Right lobe of liver (tissue), 6 donors: ENCODE results near the gene POLR2E. TPM values are rescaled to one million over a fixed set of nuclear protein-coding genes. Genes with fewer than 3 reads are reported as not detected.
A peak's percentile ranks its signal among the peaks of the same experiment; 100 is the strongest.

Experiments
- ATAC-seq, 4 donors: fragments of 200-7000 bp; cut with Tn5 transposase; one replicate each; pipeline ENCODE4 v1.9.1; 2020; ENCODE audit warnings: mild to moderate bottlenecking in 4 of 4, moderate library complexity in 4 of 4
- DNase-seq, 3 donors: peaks; one replicate each; pipeline ENCODE4 v3.0.0-alpha.2; 2020
- H3K27ac ChIP-seq, 3 donors: fragments of 200-600 bp; one replicate each; pipeline ENCODE4 v1.8.0; 2022
- H3K27me3 ChIP-seq, 2 donors: fragments of 200-600 bp; one replicate each; pipeline ENCODE4 v1.8.0; 2022
- H3K36me3 ChIP-seq, 4 donors: fragments of 200-600 bp; sonication (generic) in 1 of 4; one replicate each; pipeline versions ENCODE4 v1.5.1 to v1.8.0; 2017 to 2022; ENCODE audit warnings: control low read depth in 1 of 4
- H3K4me1 ChIP-seq, 4 donors: fragments of 200-600 bp; sonication (generic) in 1 of 4; one replicate each; pipeline versions ENCODE4 v1.5.1 to v1.8.0; 2017 to 2022; ENCODE audit warnings: control low read depth in 1 of 4
- H3K4me3 ChIP-seq, 3 donors: fragments of 200-600 bp; one replicate each; pipeline ENCODE4 v1.8.0; 2022
- H3K9me3 ChIP-seq, 4 donors: fragments of 200-600 bp; sonication (generic) in 1 of 4; one replicate each; pipeline versions ENCODE4 v1.5.1 to v1.8.0; 2017 to 2022; ENCODE audit warnings: control low read depth in 1 of 4
- CTCF ChIP-seq, 4 donors: fragments of 200-600 bp in 3 of 4; fragments of 450-650 bp in 1 of 4; IDR thresholded peaks; one replicate each; pipeline versions ENCODE4 v1.5.1 to v1.8.0; 2016 to 2022; ENCODE audit warnings: antibody characterized with exemption in 4 of 4, mild to moderate bottlenecking in 2 of 4
- POLR2A ChIP-seq: fragments of 450-650 bp; IDR thresholded peaks from one replicate; pipeline ENCODE4 v1.6.1; 2017; ENCODE audit warnings: antibody characterized with exemption, mild to moderate bottlenecking
- WGBS: methylation state at CpG from one replicate; pipeline ENCODE4 v1.1.6; 2018; ENCODE audit warnings: low coverage, low lambda C conversion rate; ENCODE audit not compliant: insufficient coverage; ENCODE audit errors: missing lambda C conversion rate; 5-methylcytosine and 5-hydroxymethylcytosine counted together
- intact Hi-C, 2 donors: fragments of 100-400 bp; cut with DNase I; formaldehyde crosslinking; loops; one replicate each; pipeline versions ENCODE4 v1.11.2 to v1.14.1; 2022
- total RNA-seq, 6 experiments: library from RNA; depleted of rRNA in 2 of 6; stranded (reverse); fragments of >200 nt in 2 of 6; fragmentation: NEBNext Ultra II Directional in 3 of 6; extraction: Animal tissue kit (Norgen Biotek cat#: 25700) in 3 of 6; gene quantifications; one replicate each; pipeline versions ENCODE4 v1.1.0 to v1.2.4, GENCODE V29; 2016 to 2023
- donor health status: DM: no; HTN: yes; CAD: no.
- donor health status: DM: no; HTN: no; CAD: no.
- donor health status: DM: no; HTN: no; CAD: no.
- donor health status: DM: no; HTN: yes; CAD: no.
- donor health status: DM: no; HTN: yes; CAD: no.

The POLR2E gene
- total RNA-seq, 6 experiments from 2014 or later, result 112 to 256 (median 131) TPM

- TF ChIP-seq CTCF (IDR thresholded peaks at IDR 0.05) (no peak), POLR2A (no peak)
- H3K27me3 ChIP-seq, result no peaks in the 10 kb centered on the region
- no peak for ATAC-seq
- DNase-seq, result peak in 1 of 3 donors; percentile 56
- peaks cover 0 to 18% (median 6%) of the 10 kb centered on the region in 4 donors for H3K4me1 ChIP-seq
- no peaks in the 10 kb centered on the region for H3K36me3 ChIP-seq
- intact Hi-C loops, result no loop called here
- 92% methylated on average over 12 of the region's 50 CpGs for WGBS
- H3K4me3 ChIP-seq, result no peak overlapping the region
- no peak overlapping the region for H3K27ac ChIP-seq
- H3K9me3 ChIP-seq, result no peaks in the 10 kb centered on the region
These were observed 14.6 kb downstream of the POLR2E start for GRCh38 chr19:1080360-1081161.

GRCh38 chr19:1079566-1080111 lies 15.5 kb downstream of the POLR2E start:
- Histone ChIP-seq H3K4me1 (peaks cover 0 to 26% (median 6%) of the 10 kb centered on the region in 4 donors), H3K4me3 (no peak overlapping the region), H3K27ac (no peak overlapping the region), H3K36me3 (no peaks in the 10 kb centered on the region), H3K27me3 (no peaks in the 10 kb centered on the region), H3K9me3 (no peaks in the 10 kb centered on the region)
- TF ChIP-seq POLR2A (no peak), CTCF (IDR thresholded peaks at IDR 0.05) (no peak)
- DNase-seq, result peak in 2 of 3 donors; percentile 27 to 53
- WGBS, result 51% methylated on average over 5 of the region's 45 CpGs
- ATAC-seq, result no peak
- intact Hi-C loops, result no loop called here

GRCh38 chr19:1076951-1077350 lies 18.2 kb downstream of the POLR2E start:
- WGBS, result 30% methylated on average over 13 of the region's 16 CpGs
- peak in 2 of 3 donors; percentile 81 for DNase-seq
- peak; percentile 40 to 64 (median 58) for ATAC-seq

GRCh38 chr19:1076046-1076386 lies 19.2 kb downstream of the POLR2E start:
- Histone ChIP-seq H3K9me3 (no peaks in the 10 kb centered on the region), H3K27me3 (peaks cover 0 to 2% of the 10 kb centered on the region in 2 donors), H3K36me3 (no peaks in the 10 kb centered on the region), H3K4me1 (peaks cover 0 to 15% (median 3%) of the 10 kb centered on the region in 4 donors), H3K27ac (peak overlapping the region in 1 of 3 donors; percentile 51), H3K4me3 (no peak overlapping the region)
- TF ChIP-seq CTCF (IDR thresholded peaks at IDR 0.05) (no peak), POLR2A (no peak)
- intact Hi-C loops, result no loop called here
- 50% methylated on average over 1 of the region's 4 CpGs for WGBS
- ATAC-seq (no peak), DNase-seq (no peak)

More at GRCh38 chr19:1076951-1077350, 18.2 kb downstream of the POLR2E start:
- Histone ChIP-seq H3K27me3 (no peaks in the 10 kb centered on the region), H3K4me3 (peak overlapping the region in 1 of 3 donors; percentile 11), H3K27ac (no peak overlapping the region), H3K36me3 (no peaks in the 10 kb centered on the region), H3K4me1 (peaks cover 0 to 21% (median 6%) of the 10 kb centered on the region in 4 donors), H3K9me3 (no peaks in the 10 kb centered on the region)
- TF ChIP-seq CTCF (IDR thresholded peaks at IDR 0.05) (no peak), POLR2A (no peak)
- intact Hi-C loops, result no loop called here
